Measurements from ENCODE around the gene SELENOO. TPM values are rescaled to one million over a fixed set of nuclear protein-coding genes. Genes with fewer than 3 reads are reported as not detected.

The SELENOO gene
- total and polyA plus RNA-seq, 2 of the 13 experiments (the other 11 are each of a cell fraction or from before 2014, with no cell fraction given) = 14.4 to 19.0 TPM

DNA sequence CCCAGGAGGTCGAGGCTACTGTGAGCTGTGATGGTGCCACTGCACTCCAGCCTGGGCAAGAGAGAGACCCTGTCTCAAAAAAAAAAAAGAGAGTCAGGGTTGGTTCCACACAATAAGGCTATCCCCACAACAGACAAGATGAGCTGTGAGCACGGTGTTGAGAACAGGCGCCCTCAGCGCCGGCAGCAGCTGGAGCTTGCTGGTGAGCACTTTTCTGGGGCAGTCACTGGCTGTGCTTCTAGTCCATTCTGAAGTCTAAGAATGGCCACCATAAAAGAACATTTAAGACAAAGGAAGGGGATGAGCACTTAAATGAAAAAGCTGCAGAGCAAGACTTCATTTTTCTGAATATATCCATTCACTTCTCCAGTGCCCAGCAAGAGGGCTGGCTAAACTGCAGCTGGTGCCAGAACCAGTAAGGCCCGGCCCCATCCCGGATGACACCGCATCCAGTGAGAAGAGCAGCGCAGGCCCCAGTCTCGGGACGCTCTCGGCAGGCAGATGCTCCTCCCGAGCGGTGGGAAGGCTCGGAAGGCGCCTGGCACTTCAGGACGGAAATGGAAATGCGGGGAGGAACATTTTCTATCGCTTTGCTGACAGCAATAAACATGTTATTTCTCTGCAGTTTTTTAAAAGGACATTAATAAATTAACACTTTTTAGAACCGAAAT is 31.8 kb downstream of the SELENOO start:
- H2AFZ ChIP-seq (ENCODE audit: low read length) = no peak overlapping the region
- no TSS peak for BruUV-seq (replicated peaks)
- H3K4me3 ChIP-seq (replicated peaks in 1 of 3; ENCODE audit: insufficient read depth in 1 of 3, low read depth in 2 of 3, low read length in 3 of 3) = no peak overlapping the region
- no peak overlapping the region for H3K9ac ChIP-seq (ENCODE audit: insufficient read depth, low read depth, low read length)
- intact Hi-C loops (cut with micrococcal nuclease; ENCODE audit: unreplicated experiment) (no loop called here), in situ Hi-C loops (cut with HindIII; ENCODE audit: extremely low pct_ligation_motif_present, low pct_unique_long_range_greater_than_20kb) (no loop called here)
- no peaks in the 10 kb centered on the region for H3K9me3 ChIP-seq (ENCODE audit: low read length)
- H3K36me3 ChIP-seq (replicated peaks in 1 of 2; ENCODE audit: control insufficient read depth in 1 of 2, insufficient read depth in 2 of 2, low read length in 2 of 2) = peaks cover 12 to 22% of the 10 kb centered on the region in 2 experiments; a peak in 4 of 5 replicates
- no peaks in the 10 kb centered on the region for H3K27me3 ChIP-seq (ENCODE audit: control insufficient read depth in 1 of 2, insufficient read depth in 2 of 2, low read length in 2 of 2)
- H3K27ac ChIP-seq (ENCODE audit: extremely low read length, insufficient read depth, low read length) = no peak overlapping the region
- ATAC-seq (no peak), DNase-seq (ENCODE audit: low spot score) (no peak), FAIRE-seq (no peak)
- CTCF ChIA-PET (ENCODE audit: low intra/inter-chr PET ratio, low total read pairs) = no interaction called here
- 94% methylated on average over 16 of the region's 20 CpGs for WGBS (ENCODE audit: low lambda C conversion rate)
- TF ChIP-seq ZNF547 (CRISPR knock-in tag; IDR thresholded peaks at IDR 0.05) (no peak), RCOR2 (CRISPR knock-in tag; IDR thresholded peaks at IDR 0.05) (no peak), NBN (conservative IDR thresholded peaks at IDR 0.05) (no peak)
- POLR2A ChIA-PET = no interaction called here
- H3K4me1 ChIP-seq (ENCODE audit: insufficient read depth, low read length) = no peaks in the 10 kb centered on the region
- peaks cover 6% of the 10 kb centered on the region; the same call in 1 of the 2 replicates for H4K20me1 ChIP-seq (ENCODE audit: insufficient read depth, low read length)
- H3K4me2 ChIP-seq (ENCODE audit: low read depth, low read length) = no peak overlapping the region
- H3K79me2 ChIP-seq (ENCODE audit: insufficient read depth, low read length) = peaks cover 11% of the 10 kb centered on the region

DNA sequence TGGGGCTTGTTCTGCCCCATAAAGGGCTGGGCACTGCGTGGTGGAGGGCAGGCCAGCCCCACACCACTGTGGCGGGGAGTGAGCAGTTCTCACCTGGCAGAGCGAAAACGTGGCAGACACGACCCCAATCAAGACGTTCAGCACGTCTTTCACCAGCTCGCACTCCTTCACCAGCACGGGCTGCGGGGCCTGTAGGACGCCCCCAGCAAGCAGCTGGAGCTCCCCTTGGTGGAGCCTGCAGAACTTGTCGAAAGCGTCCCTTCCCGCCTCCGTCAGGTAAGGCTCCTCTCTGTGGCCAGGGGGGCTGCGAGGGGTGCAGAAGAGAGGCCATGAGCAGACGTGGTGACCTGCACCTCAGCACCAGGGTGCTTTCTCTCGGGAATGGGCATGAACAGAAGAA is 32.4 kb downstream of the SELENOO start:
- no TSS peak for BruUV-seq (replicated peaks)
- Histone ChIP-seq H3K36me3 (replicated peaks in 1 of 2; ENCODE audit: control insufficient read depth in 1 of 2, insufficient read depth in 2 of 2, low read length in 2 of 2) (peaks cover 12 to 22% of the 10 kb centered on the region in 2 experiments; a peak in 4 of 5 replicates), H3K4me3 (replicated peaks in 1 of 3; ENCODE audit: insufficient read depth in 1 of 3, low read depth in 2 of 3, low read length in 3 of 3) (no peak overlapping the region), H3K4me2 (ENCODE audit: low read depth, low read length) (no peak overlapping the region), H3K27ac (ENCODE audit: extremely low read length, insufficient read depth, low read length) (no peak overlapping the region), H3K4me1 (ENCODE audit: insufficient read depth, low read length) (no peaks in the 10 kb centered on the region), H4K20me1 (ENCODE audit: insufficient read depth, low read length) (peaks cover 6% of the 10 kb centered on the region; the same call in 1 of the 2 replicates), H3K27me3 (ENCODE audit: control insufficient read depth in 1 of 2, insufficient read depth in 2 of 2, low read length in 2 of 2) (no peaks in the 10 kb centered on the region), H2AFZ (ENCODE audit: low read length) (no peak overlapping the region), H3K79me2 (ENCODE audit: insufficient read depth, low read length) (peaks cover 11% of the 10 kb centered on the region), H3K9me3 (ENCODE audit: low read length) (no peaks in the 10 kb centered on the region), H3K9ac (ENCODE audit: insufficient read depth, low read depth, low read length) (no peak overlapping the region)
- intact Hi-C loops (cut with micrococcal nuclease; ENCODE audit: unreplicated experiment) = no loop called here
- no peak for TF ChIP-seq ASH2L (IDR thresholded peaks at IDR 0.05; ENCODE audit: insufficient read length, low read depth, low read length)
- TF ChIP-seq KMT2A (CRISPR knock-in tag; IDR thresholded peaks at IDR 0.05) = no peak
- TF ChIP-seq TOE1 (CRISPR knock-in tag; IDR thresholded peaks at IDR 0.05) = no peak
- TF ChIP-seq TRIM24 (CRISPR knock-in tag; IDR thresholded peaks at IDR 0.05) = no peak
- TF ChIP-seq NCOA2 (CRISPR knock-in tag; IDR thresholded peaks at IDR 0.05) = no peak
- no peak for TF ChIP-seq SCMH1 (CRISPR knock-in tag; IDR thresholded peaks at IDR 0.05; ENCODE audit: borderline replicate concordance)
- TF ChIP-seq, protein P1, sequence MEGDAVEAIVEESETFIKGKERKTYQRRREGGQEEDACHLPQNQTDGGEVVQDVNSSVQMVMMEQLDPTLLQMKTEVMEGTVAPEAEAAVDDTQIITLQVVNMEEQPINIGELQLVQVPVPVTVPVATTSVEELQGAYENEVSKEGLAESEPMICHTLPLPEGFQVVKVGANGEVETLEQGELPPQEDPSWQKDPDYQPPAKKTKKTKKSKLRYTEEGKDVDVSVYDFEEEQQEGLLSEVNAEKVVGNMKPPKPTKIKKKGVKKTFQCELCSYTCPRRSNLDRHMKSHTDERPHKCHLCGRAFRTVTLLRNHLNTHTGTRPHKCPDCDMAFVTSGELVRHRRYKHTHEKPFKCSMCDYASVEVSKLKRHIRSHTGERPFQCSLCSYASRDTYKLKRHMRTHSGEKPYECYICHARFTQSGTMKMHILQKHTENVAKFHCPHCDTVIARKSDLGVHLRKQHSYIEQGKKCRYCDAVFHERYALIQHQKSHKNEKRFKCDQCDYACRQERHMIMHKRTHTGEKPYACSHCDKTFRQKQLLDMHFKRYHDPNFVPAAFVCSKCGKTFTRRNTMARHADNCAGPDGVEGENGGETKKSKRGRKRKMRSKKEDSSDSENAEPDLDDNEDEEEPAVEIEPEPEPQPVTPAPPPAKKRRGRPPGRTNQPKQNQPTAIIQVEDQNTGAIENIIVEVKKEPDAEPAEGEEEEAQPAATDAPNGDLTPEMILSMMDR (CRISPR knock-in tag; IDR thresholded peaks at IDR 0.05) = no peak
- no peak for TF ChIP-seq SP1 (IDR thresholded peaks at IDR 0.05)
- TF ChIP-seq SP1 (CRISPR knock-in tag; IDR thresholded peaks at IDR 0.05) = no peak
- no peak for TF ChIP-seq SOX6 (IDR thresholded peaks at IDR 0.05)
- no peak for TF ChIP-seq SOX6 (CRISPR knock-in tag; IDR thresholded peaks at IDR 0.05)
- ChIA-PET POLR2A (no interaction called here), CTCF (ENCODE audit: low intra/inter-chr PET ratio, low total read pairs) (no interaction called here)
- DNase-seq (ENCODE audit: low spot score) = no peak
- in situ Hi-C loops (cut with HindIII; ENCODE audit: extremely low pct_ligation_motif_present, low pct_unique_long_range_greater_than_20kb) = no loop called here
- no peak for ATAC-seq
- WGBS (ENCODE audit: low lambda C conversion rate) = 97% methylated on average over 18 of the region's 18 CpGs
- FAIRE-seq = no peak

All from HepG2 (cell line).